T follicular helper cell (primary cell): ENCODE results near the gene AURKB.

Source experiments
- DNase-seq: peaks from one replicate; pipeline ENCODE4 v3.0.0-alpha.2; 2020; ENCODE audit warnings: low read depth

The AURKB gene

DNA sequence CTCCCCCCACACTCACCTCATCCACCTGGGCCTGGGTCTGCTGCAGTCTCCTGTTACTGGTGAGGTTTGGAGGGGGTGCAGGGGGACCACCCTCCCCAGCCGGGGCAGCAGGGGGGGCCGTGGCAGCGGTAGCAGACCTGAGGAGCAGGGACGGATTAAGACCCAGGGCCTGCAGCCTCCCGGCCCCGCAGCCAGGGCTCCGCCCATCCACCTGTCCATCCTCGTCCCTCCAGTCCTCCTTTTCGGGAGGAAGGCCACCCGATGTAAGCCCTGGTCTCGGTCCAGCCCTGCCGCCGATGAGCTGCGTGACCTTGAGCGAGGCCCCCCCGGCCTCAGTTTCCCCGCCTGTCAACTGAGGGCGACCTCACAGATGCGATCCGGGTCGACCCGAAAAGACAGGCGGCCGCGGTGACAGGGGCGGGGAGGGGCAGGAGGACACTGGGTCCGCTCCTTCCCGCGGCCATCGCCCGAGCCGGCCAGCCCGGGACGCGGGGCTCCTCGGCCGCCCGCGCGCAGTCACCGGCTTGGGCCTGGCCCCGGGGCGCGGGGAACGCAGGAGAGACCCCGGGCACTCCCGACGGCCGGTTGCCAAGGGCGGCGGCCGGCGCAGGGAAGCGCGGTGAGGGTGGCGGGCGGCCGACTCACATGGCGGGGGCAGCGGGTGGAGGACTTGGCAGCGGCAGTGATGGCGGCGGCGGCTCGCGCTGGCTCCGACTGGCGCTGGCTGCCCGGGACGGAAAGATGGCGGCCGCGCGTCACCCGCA, 48.0 kb downstream of the AURKB start, which contains the start of gene VAMP2:
TSS of gene VAMP2 (minus strand) at position 716 of the 764 bp plus-strand sequence. CDS start at position 647, 69 bp downstream.
- peak; percentile 81 for DNase-seq

- no peak for DNase-seq
Measured at GRCh38 chr17:8161289-8162232, 48.8 kb downstream of the AURKB start.

- no peak for DNase-seq
Measured at GRCh38 chr17:8160741-8161221, 49.6 kb downstream of the AURKB start.

DNA sequence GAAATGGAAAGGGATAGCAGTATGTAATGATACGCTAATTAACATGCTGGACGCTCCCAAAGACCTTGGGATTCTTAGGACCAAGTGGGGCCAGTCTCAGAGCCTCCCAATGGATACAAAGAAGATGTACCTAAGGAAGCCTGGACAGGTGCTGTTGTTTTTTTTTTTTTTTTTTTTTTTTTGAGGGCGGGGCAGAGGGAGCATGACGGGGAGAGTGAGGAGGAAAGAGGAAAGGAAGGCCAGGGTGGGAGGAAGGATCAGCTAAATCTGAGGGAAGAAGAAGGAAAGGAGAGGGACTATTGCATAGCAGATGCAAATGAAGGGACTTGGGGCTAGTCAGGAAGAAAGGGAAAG, 50.2 kb downstream of the AURKB start:
- no peak for DNase-seq

GRCh38 chr17:8159459-8160223, 50.7 kb downstream of the AURKB start:
- no peak for DNase-seq

DNA sequence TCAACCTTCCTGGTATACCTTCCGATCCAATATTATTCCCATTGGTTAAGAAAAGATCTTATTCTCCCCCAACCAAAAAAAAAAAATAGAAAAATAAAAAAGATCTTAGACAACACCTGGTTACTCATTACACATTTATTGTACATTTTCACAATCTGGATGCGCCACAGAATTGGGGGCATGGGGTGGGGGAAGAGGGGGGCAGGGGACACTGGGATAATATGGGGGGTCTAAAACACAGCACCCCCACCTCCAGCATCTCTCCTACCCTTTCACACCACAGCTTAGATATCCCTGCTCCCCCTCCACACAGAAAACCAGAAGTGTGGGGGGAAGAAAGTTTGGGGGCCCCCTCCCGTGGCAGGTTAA, 51.4 kb downstream of the AURKB start:
- DNase-seq: no peak

GRCh38 chr17:8158267-8159031, 51.9 kb downstream of the AURKB start:
- DNase-seq: peak; percentile 80

GRCh38 chr17:8156246-8156992, 54.0 kb downstream of the AURKB start:
- peak; percentile 100 for DNase-seq

GRCh38 chr17:8155996-8156245, 54.5 kb downstream of the AURKB start:
- no peak for DNase-seq

GRCh38 chr17:8155231-8155995, 55.0 kb downstream of the AURKB start:
- no peak for DNase-seq
